Measurements from ENCODE around the gene SEMA3E. TPM values are rescaled to one million over a fixed set of nuclear protein-coding genes. Genes with fewer than 3 reads are reported as not detected.

The SEMA3E gene
- total RNA-seq, 1 donor from 2014 or later = 0.24 TPM

DNA sequence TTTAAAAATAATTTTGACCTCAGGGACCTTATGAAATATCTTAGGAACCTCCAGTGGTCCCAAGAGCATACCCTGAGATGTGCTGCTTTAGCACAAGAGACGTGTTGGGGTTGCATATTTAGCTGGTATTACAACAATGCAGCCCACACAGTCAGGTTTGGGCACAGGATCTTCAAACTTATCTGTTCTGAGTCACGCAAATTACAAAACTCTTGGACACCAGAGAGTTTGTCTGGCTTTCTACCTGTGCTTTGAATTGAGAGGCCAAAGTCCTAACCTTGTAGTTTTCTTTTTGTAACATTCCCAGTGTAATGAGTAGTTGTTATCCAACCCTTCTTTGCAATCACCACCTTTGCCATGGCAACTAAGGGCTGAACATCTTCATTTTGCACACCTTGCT, 322.7 kb downstream of the SEMA3E start:
- intact Hi-C loops (cut with DNase I) = no loop called here
- ATAC-seq (no peak), DNase-seq (ENCODE audit: missing footprints) (no peak)

DNA sequence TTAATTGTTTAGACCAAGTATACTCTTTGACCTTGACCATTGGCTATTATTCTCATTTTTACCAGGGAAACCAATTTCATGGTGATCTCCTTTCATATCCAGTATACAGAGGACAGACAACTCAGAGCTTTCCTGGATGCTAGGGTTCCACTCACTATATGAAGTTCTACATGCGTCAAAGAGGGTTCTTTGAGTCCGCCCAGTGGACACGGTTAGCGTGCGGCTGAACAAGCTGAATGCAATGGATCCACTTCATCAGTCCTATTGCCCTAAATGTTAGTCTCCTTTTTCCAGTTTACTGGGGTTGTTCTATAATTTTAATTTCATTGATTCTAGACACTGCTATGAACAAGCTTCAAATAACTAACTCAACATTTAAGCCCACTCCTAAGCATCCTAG, 323.9 kb downstream of the SEMA3E start:
- intact Hi-C loops (cut with DNase I) = no loop called here
- no peak for ATAC-seq
- no peak for DNase-seq (ENCODE audit: missing footprints)

DNA sequence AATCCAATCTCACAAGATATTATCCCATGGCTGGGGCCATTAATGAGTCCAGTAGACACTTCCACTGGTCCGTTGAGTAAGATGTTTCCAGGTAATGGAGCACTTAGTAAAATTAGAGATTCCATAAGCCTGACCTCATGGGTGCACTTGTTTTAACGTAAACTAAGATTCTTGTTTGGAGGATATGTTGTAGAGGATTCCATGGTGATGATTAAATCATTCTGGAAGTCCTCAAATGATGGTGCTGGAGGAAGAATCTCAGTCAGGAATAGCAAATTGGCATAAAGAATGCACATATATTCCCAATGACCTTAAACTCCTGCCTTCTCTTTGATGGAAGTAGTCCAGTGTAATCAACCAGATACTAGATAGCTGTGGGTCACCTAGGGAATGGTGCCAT, 324.3 kb downstream of the SEMA3E start:
- ATAC-seq (no peak), DNase-seq (ENCODE audit: missing footprints) (no peak)
- intact Hi-C loops (cut with DNase I) = no loop called here

DNA sequence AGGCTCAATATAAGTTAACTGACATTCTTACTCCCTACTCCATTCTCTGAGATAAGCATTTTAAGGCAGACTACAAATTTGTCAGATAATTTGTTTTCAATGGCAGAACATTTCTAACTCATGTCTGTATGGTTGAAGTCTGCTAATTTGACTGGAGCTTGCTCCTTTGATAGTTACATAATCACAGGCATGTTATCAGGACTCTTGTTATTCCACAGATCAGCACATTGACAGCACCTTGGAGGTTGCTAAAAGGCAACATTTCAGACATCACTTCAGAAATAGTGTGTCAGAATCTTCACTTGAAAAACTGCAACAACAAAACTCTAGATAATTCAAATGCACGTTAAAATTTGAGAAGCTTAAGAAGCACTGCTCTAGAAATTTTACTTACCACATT, 327.9 kb downstream of the SEMA3E start:
- no peak for ATAC-seq
- intact Hi-C loops (cut with DNase I) = no loop called here

DNA sequence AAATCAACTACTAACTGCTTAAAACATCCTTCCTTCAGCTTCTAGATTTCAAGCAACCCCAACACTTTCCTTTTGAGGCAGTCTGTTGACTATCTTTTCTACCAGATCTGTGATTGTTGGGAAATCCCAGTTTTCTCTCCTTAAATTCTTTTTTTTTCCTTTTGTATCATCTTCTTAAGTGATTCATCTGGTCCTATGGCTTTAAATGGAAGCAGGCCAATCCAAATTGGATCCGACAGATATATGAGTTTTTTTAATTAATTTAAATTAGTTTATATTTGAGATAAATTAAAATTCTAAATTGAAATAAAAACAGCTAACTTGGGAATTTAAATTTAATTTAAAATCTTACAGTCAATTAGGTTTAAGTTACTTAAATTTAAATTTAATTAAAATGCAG, 335.0 kb downstream of the SEMA3E start:
- no peak for DNase-seq (ENCODE audit: missing footprints)
- intact Hi-C loops (cut with DNase I) = no loop called here

More for the DNA sequence above, 327.9 kb downstream of the SEMA3E start:
- no peak for DNase-seq (ENCODE audit: missing footprints)

More for the DNA sequence above, 335.0 kb downstream of the SEMA3E start:
- ATAC-seq = no peak
